Left renal pelvis (tissue), 4 donors: Measurements from ENCODE around the gene SELENOP. TPM values are rescaled to one million over a fixed set of nuclear protein-coding genes. Genes with fewer than 3 reads are reported as not detected.
"Not testable (repeated sequence)": the region's sequence is repeated elsewhere in the genome, so short reads cannot be mapped to it uniquely, and the experiment has no call there.

ENCODE experiments used
- DNase-seq, 4 donors: peaks; one replicate each; pipeline ENCODE4 v3.0.0-alpha.2; 2013; ENCODE audit warnings: low read depth in 4 of 4, low spot score in 3 of 4
- polyA plus RNA-seq, 4 donors: library from polyadenylated mRNA; unstranded; fragments of 120-200 nt; gene quantifications; one replicate each; pipeline ENCODE4 v1.2.1, GENCODE V29; 2013; ENCODE audit not compliant: insufficient read length in 4 of 4

Gene SELENOP
- polyA plus RNA-seq = 100 to 1,000 TPM; 423 to 637 (median 496) TPM

DNA sequence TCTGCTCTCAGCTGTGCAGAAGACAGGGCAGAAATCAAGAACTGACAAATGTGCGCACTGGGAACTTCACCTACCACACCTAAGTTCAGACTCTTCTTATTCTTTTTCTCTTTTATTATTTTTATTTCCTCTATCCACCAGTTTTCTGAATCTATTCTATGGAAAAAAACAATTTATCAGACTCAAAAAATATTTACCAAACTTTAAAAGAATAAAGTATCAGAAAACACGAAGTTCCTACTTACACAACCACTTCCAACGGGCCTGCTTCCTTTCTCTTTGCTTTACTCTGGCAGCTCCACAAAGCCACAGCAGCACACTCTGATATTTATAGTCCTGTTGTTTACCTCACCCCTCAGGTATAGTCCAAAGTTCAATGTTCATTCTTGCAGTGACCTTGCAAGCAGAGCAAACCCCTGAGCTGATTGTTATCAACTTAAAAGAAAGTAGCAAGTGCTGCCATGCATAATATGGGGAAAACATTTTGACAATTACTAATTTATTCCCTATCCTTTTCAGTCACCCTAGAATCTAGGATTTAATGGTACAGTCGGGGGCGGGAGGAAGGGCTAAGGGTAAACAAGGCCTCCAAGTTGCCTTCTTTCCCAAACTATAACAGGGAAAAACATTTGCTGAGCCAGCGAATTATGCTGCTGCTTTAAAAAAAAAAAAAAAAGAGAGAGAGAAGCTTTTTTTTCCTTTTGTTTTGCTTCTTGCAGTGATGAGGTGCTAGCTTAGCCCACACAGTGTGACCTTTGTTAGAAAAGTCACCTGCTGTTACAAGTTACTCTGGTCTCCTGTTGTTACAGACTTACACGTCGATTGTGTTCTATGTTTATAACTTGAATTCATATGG is at the start of gene SELENOP:
Gene SELENOP, minus strand, starts transcription at position 302 of the 856 bp plus-strand sequence. CDS start 3,539 bp downstream, outside the sequence.
- DNase-seq = peak; percentile 76 to 87 (median 82)

DNA sequence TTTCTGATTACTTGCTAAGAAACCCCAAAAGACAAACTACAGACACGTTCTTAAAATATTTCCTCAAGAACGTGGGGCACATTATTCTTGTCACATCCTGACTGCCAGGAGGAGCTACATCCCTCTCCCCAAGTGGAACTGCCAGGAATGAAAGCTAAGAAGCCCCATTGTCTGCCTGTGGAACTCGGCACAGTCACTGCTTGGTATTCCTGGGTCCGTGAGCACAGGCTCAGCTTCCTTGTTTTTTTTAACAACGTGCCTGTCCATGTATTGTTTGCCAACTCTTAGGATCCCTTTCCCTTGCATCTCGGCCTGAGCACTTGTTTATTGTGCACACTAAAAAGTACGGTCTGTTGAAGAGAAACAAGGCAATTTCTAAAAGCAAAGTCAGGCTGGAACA is 47.0 kb upstream of the SELENOP start:
- no peak for DNase-seq

DNA sequence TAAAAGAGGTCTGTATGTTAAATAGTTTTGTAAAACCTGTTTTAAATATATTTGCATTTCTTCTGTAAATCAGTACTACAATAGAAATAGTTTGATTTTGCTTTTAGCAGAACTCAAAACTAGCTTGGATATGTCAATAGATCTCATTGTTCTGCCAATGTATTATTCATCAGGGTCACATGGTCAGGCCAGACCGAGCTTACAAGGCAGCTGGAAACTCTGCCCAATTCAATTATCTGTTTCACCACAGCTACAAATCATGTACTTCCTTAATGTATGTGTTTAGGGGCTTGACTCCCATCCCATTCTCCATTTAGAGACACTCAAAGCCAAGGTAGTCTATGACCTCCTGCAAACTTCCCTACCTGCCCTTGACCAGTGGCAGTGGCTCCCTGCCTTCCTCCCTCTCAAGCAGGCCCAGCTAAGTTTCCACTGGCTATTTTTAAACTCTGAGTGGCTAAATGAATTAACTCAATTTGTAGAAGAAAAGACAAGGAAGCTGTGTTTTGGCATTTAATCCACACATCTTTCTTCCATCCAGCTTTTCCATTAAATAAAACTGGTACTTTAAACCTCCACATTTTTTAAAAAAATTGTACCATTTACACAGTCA is 46.4 kb upstream of the SELENOP start:
- no peak for DNase-seq

GRCh38 chr5:42855811-42856210 is 44.1 kb upstream of the SELENOP start:
- DNase-seq = no peak

DNA sequence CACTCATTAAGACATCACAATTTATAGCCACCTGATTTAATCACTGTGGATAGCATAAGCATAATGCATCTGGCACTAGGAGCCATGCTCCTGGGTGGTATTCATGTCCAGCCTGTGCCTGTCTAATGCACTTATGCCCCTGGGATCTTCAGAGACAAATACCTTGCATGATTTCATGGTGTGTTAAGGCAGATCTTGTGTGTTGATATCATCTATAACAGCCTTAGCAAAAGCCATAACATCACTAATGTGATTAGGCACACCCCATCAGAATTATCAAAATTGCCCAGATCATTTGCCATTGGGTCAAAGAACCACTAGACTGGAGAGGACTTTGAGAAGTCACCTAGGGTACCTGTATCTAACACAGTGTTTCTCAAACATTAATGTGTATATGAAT is 43.7 kb upstream of the SELENOP start:
- no peak for DNase-seq

GRCh38 chr5:42854795-42855194 is 43.1 kb upstream of the SELENOP start:
- DNase-seq = no peak

DNA sequence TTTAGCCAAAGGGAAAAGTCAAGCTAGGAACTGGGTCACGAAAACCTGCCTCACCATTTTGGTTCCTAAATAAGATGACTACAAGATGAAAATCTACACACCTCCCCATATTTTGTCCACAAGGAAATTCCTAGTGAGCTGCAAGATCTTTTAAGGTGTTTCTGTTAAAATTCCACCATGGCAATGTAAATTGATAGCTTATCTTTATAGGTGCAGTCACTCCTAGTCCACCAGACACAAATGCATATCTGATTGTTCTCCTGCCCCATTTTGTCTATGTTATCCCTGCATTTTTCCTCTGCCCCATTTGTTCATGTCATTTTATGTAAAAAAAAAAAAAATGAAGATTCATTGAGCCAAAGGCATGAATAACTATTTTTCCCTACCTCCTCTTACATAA is 41.1 kb upstream of the SELENOP start:
- no peak for DNase-seq

DNA sequence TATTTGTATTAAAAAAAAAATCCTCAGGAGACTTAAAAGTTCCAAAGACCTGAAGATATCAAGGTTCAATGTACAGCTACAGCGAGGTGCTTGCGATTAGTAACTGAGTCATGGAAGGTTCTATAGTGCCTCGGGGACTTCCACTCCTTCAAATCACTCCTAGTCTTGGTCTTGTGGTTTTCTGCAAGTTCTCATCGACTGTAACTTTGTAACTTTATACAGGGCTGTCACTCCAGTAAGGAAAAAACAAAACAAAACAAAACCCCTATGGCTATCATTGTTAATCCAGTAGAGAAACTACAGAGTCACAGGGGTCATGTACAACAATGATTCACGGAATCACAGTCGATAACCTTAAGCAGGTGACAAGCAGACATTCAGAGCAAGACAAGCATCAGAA is 39.8 kb upstream of the SELENOP start:
- no peak for DNase-seq

- DNase-seq = no peak
These were observed 36.9 kb upstream of the SELENOP start for GRCh38 chr5:42848545-42848944.

GRCh38 chr5:42844408-42844807 is 32.7 kb upstream of the SELENOP start:
- not testable (repeated sequence) for DNase-seq

GRCh38 chr5:42843675-42844292 is 32.1 kb upstream of the SELENOP start:
- no peak for DNase-seq

DNA sequence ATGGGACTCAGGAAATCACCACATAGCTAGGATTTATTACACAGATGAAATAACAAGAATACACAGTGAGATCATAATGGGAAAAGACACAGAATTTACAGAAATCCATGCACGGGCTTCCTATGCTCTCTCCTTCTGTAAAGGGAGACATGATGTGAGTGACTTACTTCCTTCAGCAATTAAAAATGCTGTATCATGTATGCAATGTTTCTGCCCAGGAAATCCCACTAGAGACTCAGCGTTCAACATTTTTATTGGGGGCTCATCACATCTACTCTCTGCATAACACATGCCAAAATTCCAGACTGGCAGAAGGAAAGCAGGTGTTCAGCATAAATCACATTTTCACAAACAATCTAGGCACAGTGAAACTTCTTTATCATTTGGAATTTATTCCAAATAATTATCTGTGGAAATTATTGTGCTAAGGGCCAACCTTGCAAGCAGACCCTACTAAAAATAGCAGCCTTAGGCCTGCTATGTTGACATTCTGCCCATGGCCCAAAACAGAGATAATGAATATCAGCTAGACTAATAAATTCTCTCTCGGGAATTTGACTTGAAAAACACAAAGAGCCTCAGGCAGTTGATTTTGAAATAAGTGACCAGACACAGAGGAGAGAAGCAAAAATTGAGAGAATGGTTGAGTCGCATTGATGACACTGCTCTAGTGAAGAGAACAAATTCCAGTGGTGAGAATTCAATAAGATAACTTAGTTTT is 31.4 kb upstream of the SELENOP start:
- DNase-seq = peak in 1 of 4 donors; percentile 29

GRCh38 chr5:42840842-42841567 is 29.3 kb upstream of the SELENOP start:
- DNase-seq = no peak

DNA sequence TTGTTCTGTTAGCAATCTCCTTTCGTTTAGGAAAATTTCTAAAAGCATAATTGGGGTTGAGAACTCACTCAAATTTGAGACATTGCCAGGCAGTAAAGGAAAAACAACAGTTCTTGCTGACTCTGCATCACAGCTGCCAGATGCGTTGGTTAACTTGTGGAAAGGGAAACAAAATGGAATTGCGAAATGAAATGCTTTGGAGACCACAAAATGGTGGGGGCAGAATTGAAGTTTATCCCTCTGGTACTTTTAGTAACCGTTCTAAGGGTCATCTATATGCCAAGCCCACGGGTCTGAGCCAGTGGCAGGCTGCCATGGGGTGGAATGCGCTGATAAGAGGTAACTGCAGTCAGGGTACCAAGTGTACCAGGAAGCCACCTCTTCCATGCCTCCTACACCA is 28.6 kb upstream of the SELENOP start:
- no peak for DNase-seq

DNA sequence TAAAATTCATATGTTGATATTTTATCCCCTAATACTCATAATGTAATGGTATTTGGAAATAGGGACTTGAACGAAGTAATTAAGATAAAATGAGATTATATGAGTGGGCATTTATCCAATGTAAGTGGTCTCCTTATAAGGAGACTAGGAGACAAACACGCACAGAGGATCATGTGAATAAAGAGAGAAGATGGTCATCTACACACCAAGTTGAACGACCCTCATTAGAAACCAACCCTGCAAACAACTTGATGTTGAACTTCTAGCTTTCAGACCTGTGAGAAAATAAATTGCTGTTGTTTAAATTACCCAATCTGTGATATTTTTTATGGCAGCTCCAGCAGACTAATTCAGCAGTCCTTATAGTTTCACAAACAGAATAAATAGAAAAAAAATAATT is 27.5 kb upstream of the SELENOP start:
- no peak for DNase-seq

- DNase-seq = no peak
These were observed 25.9 kb upstream of the SELENOP start for GRCh38 chr5:42837601-42838000.

- DNase-seq = no peak
These were observed 24.5 kb upstream of the SELENOP start for GRCh38 chr5:42836070-42836769.

GRCh38 chr5:42832060-42832459 is 20.4 kb upstream of the SELENOP start:
- no peak for DNase-seq

DNA sequence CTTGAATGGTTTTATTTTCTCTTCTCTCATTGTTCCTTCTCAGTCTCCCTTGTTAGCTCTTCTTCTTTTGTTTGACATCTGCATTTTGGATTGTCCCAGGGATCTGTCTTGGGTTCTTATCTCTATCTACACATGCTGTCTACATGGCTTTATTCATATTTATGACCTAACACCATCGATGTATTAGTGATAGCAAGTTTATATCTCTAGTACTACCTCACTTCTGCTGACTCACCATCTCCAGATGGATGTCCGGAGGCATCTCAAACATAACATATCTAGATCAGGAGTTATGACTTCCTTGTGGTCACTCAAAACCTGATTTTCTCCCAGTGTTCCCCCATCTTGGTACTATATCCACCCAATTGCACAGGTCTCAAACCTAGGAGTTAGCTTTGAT is 19.2 kb upstream of the SELENOP start:
- DNase-seq = no peak

GRCh38 chr5:42828671-42829070 is 17.0 kb upstream of the SELENOP start:
- no peak for DNase-seq
